Measurements from ENCODE around the gene PHKG2.

PHKG2 gene

DNA sequence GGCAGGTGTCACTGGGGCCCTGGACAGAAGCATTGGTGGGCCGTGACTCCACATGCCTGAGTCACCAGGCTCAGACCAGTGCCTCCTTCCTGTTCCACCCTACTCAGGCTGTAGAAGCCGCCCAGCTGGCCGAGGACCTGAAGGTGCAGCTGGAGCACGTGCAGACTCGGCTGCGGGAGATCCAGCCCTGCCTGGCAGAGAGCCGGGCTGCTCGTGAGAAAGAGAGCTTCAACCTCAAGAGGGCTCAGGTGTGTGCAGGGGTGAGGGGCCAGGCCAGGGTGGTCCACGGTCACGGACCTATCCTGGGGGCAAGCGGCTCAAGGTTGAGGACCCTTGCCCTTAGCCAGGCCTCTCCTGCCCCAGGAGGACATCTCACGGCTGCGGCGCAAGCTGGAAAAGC lies 23.5 kb downstream of the PHKG2 start:
- TF ChIP-seq, protein P1, sequence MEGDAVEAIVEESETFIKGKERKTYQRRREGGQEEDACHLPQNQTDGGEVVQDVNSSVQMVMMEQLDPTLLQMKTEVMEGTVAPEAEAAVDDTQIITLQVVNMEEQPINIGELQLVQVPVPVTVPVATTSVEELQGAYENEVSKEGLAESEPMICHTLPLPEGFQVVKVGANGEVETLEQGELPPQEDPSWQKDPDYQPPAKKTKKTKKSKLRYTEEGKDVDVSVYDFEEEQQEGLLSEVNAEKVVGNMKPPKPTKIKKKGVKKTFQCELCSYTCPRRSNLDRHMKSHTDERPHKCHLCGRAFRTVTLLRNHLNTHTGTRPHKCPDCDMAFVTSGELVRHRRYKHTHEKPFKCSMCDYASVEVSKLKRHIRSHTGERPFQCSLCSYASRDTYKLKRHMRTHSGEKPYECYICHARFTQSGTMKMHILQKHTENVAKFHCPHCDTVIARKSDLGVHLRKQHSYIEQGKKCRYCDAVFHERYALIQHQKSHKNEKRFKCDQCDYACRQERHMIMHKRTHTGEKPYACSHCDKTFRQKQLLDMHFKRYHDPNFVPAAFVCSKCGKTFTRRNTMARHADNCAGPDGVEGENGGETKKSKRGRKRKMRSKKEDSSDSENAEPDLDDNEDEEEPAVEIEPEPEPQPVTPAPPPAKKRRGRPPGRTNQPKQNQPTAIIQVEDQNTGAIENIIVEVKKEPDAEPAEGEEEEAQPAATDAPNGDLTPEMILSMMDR (IDR thresholded peaks at IDR 0.05; ENCODE audit: low read depth, low read length, missing control alignments): no peak
- no peak overlapping the region for H3K4me3 ChIP-seq (ENCODE audit: low read depth, low read length)

DNA sequence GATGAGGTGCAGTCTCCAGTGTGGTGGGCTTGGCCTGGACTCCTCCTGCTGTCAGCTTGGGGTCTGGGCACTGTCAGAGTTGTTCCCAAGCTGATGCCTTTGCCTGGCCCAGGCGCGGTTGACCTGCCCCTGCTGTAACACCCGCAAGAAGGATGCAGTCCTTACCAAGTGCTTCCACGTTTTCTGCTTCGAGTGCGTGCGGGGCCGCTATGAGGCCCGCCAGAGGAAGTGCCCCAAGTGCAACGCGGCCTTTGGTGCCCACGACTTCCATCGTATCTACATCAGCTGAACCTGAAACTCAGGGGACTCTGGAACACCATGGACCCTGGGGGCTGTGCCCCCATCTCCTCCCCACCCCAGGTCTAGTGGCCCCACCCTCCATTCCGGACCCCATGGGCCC lies 25.6 kb downstream of the PHKG2 start:
- DNase-seq: no peak
- no peak overlapping the region for H3K27ac ChIP-seq
- peaks cover 56% of the 10 kb centered on the region for H3K36me3 ChIP-seq (replicated peaks)
- TF ChIP-seq, protein P1 (IDR thresholded peaks at IDR 0.05; ENCODE audit: low read depth, low read length, missing control alignments): no peak
- no peak overlapping the region for H3K4me3 ChIP-seq (ENCODE audit: low read depth, low read length)
- H3K27me3 ChIP-seq (replicated peaks): no peaks in the 10 kb centered on the region
- in situ Hi-C loops (cut with HindIII; ENCODE audit: low pct_ligation_motif_present, low sequenced_read_pairs): no loop called here

More for the DNA sequence above, 23.5 kb downstream of the PHKG2 start:
- DNase-seq: no peak
- Histone ChIP-seq H3K27ac (no peak overlapping the region), H3K27me3 (replicated peaks) (no peaks in the 10 kb centered on the region), H3K36me3 (replicated peaks) (peaks cover 74% of the 10 kb centered on the region)
- in situ Hi-C loops (cut with HindIII; ENCODE audit: low pct_ligation_motif_present, low sequenced_read_pairs): no loop called here

DNA sequence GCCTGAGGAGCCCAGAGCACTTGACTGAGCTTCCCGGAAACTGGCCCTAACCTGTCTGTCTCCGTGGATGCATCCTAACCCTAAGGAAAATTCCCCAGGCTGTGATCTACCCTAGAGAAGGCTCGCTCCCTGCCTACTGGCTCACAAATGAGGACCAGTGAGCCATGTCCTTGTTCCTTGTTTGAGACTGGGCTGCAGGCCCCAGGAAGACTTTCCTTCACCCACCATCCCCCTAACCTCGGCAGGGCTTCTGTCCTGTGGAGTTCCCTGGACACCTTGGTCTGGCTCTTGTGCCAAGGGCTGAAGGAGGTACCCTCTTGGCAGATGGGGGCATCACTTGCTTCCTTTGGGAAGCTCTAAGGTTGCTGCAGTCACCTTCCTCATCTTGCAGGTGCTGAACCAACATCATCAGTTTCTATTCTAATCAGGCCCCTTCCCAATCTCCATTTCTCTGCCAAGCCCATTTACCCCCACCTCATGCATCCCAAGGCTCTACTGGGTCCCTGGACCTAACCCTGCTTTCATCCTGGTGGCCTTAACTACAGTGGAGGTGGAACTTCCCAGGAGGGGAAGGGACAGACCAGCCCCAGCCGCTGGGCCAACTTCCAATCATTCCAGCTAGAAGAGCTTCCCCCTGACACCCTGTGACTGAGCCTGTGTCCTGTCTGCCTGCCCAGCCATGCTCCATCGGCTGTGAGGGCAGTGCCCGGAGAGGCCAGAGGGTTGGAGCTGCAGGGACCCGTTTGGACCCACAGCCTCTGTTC lies 26.3 kb downstream of the PHKG2 start:
- H3K36me3 ChIP-seq (replicated peaks): peaks cover 49% of the 10 kb centered on the region
- peak overlapping the region; percentile 74 for H3K4me3 ChIP-seq (ENCODE audit: low read depth, low read length)
- in situ Hi-C loops (cut with HindIII; ENCODE audit: low pct_ligation_motif_present, low sequenced_read_pairs): loop anchor here (25.0 kb wide), 1 partner anchor 113 kb away; the partner anchor contains the start of genes BCL7C and CTF1
- TF ChIP-seq, protein P1 (IDR thresholded peaks at IDR 0.05; ENCODE audit: low read depth, low read length, missing control alignments): no peak
- no peak for DNase-seq
- H3K27me3 ChIP-seq (replicated peaks): no peaks in the 10 kb centered on the region
- no peak overlapping the region for H3K27ac ChIP-seq

DNA sequence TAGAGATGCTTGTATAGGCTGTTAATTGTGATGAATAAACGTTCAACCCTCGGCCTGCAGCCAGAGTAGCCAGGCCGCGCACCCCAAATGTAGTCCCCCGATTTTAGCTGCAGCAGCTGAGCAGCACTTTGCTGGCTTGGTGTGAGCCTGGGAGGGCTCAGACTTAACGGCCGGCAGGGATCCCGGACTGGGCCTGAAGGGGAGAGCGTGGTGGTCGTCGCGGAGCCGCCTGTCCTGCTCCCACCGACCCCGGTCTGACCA lies 26.8 kb downstream of the PHKG2 start:
- Histone ChIP-seq H3K27ac (no peak overlapping the region), H3K36me3 (replicated peaks) (peaks cover 45% of the 10 kb centered on the region)

DNA sequence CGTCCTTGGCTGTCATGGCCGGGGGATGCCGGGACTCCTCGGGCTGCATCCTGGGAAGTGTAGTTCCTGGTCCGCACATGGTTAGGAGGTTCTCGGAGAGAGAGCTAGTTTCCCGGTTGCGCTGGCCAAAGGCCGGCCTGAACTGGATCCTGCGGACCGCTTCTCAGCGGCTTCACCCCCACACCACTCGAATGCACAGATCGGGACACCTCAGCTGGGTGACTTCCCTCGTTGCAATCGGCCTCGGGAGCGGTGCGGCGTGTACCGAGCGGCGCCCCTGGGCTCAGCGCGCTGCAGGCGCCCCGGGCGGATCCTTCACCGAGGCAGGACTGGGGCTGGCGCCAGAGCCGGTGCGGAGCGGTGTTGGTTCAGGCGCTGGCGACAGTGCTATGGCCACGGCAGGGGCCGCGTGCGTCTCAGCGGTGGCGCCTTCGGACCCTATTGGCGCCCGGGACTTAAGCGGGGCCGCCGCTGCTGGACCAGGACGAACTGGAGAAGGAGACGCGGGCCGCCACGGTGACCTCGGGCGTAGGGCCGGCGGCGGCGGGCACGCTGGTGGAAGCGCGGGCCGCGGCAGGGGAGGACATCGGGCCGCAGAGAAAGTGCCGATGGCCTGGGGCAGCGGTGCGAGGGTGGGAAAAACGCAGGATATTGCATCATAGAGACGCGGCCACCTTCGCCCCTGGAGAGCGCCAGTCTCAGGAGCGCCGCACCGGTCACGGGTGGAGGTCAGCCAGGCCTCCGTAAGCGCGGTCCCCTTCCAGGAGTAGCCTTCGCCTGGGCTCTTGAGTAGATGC lies 27.4 kb downstream of the PHKG2 start:
- in situ Hi-C loops (cut with HindIII; ENCODE audit: low pct_ligation_motif_present, low sequenced_read_pairs): loop anchor here (25.0 kb wide), 1 partner anchor 112 kb away; the partner anchor contains the start of genes BCL7C and CTF1
- TF ChIP-seq, protein P1 (IDR thresholded peaks at IDR 0.05; ENCODE audit: low read depth, low read length, missing control alignments): no peak
- Histone ChIP-seq H3K27me3 (replicated peaks) (no peaks in the 10 kb centered on the region), H3K36me3 (replicated peaks) (peaks cover 40% of the 10 kb centered on the region), H3K4me3 (ENCODE audit: low read depth, low read length) (peak overlapping the region; percentile 74), H3K27ac (peak overlapping the region; percentile 55)
- DNase-seq: peak; percentile 78

More for the DNA sequence above, 26.8 kb downstream of the PHKG2 start:
- H3K27me3 ChIP-seq (replicated peaks): no peaks in the 10 kb centered on the region
- TF ChIP-seq, protein P1 (IDR thresholded peaks at IDR 0.05; ENCODE audit: low read depth, low read length, missing control alignments): no peak
- in situ Hi-C loops (cut with HindIII; ENCODE audit: low pct_ligation_motif_present, low sequenced_read_pairs): loop anchor here (25.0 kb wide), 1 partner anchor 112 kb away; the partner anchor contains the start of genes BCL7C and CTF1
- no peak for DNase-seq
- peak overlapping the region; percentile 74 for H3K4me3 ChIP-seq (ENCODE audit: low read depth, low read length)
